Fibroblast of lung (primary cell): ENCODE results near the gene TWIST2. TPM values are rescaled to one million over a fixed set of nuclear protein-coding genes. Genes with fewer than 3 reads are reported as not detected.

Source experiments
- DNase-seq, 2 donors: peaks; one replicate each; pipeline versions ENCODE4 v3.0.0 to v3.0.0-alpha.2; 2010; ENCODE audit warnings: low read depth in 2 of 2
- H2AFZ ChIP-seq: 2 replicates; pipeline ENCODE4 v1.5.1; 2012; ENCODE audit warnings: low read length, control low read depth, inconsistent platforms
- H3K27ac ChIP-seq: 2 replicates; pipeline ENCODE4 v1.5.1; 2011; ENCODE audit warnings: low read length, control low read depth; ENCODE audit not compliant: insufficient read depth
- H3K27me3 ChIP-seq: 2 replicates; pipeline ENCODE4 v1.5.1; 2011; ENCODE audit warnings: mild to moderate bottlenecking, low read length; ENCODE audit not compliant: control insufficient read depth, insufficient read depth
- H3K36me3 ChIP-seq: 2 replicates; pipeline ENCODE4 v1.5.1; 2011; ENCODE audit warnings: low read length; ENCODE audit not compliant: control insufficient read depth, insufficient read depth
- H3K4me1 ChIP-seq: 2 replicates; pipeline ENCODE4 v1.5.1; 2011; ENCODE audit warnings: low read length; ENCODE audit not compliant: control insufficient read depth, insufficient read depth; ENCODE audit errors: extremely low read depth
- H3K4me2 ChIP-seq: 2 replicates; pipeline ENCODE4 v1.5.1; 2011; ENCODE audit warnings: low read length, control low read depth; ENCODE audit not compliant: insufficient read depth; ENCODE audit errors: extremely low read depth
- H3K4me3 ChIP-seq, 4 experiments: fragments of 200-600 bp in 1 of 4; sonication (generic) in 1 of 4; replicated peaks in 1 of 4; 2 replicates each; pipeline ENCODE4 v1.5.1; 2011 to 2016; ENCODE audit warnings: low read length in 4 of 4, low read depth in 3 of 4, mild to moderate bottlenecking in 3 of 4, control low read depth in 2 of 4, inconsistent platforms in 1 of 4, mixed read lengths in 1 of 4; ENCODE audit not compliant: insufficient read depth in 1 of 4; ENCODE audit errors: control extremely low read depth in 1 of 4
- H3K79me2 ChIP-seq: 2 replicates; pipeline ENCODE4 v1.5.1; 2012; ENCODE audit warnings: mild to moderate bottlenecking, low read length, inconsistent platforms; ENCODE audit not compliant: control insufficient read depth, insufficient read depth
- H3K9ac ChIP-seq: 2 replicates; pipeline ENCODE4 v1.5.1; 2011; ENCODE audit warnings: mild to moderate bottlenecking, low read length, control low read depth; ENCODE audit not compliant: insufficient read depth
- H3K9me3 ChIP-seq: 2 replicates; pipeline ENCODE4 v1.5.1; 2012; ENCODE audit warnings: low read depth, low read length; ENCODE audit not compliant: control insufficient read depth, insufficient read depth
- H4K20me1 ChIP-seq: 2 replicates; pipeline ENCODE4 v1.5.1; 2011; ENCODE audit warnings: low read length; ENCODE audit not compliant: control insufficient read depth, insufficient read depth; ENCODE audit errors: extremely low read depth
- EZH2 ChIP-seq: IDR thresholded peaks from 2 replicates; pipeline ENCODE4 v1.5.1; 2012; ENCODE audit warnings: low read length, control low read depth, mild to moderate bottlenecking; ENCODE audit errors: missing control alignments
- polyA plus RNA-seq, 2 donors: library from polyadenylated mRNA; depleted of rRNA in 1 of 2; stranded (reverse) in 1 of 2; unstranded in 1 of 2; fragments of >200 nt; gene quantifications; 2 replicates each; pipeline ENCODE4 v1.2.1, GENCODE V29; 2011 to 2012; ENCODE audit warnings: missing spikeins in 1 of 2
- total RNA-seq: library from RNA; depleted of rRNA; stranded (reverse); fragments of >200 nt; gene quantifications from 2 replicates; pipeline ENCODE4 v1.2.1, GENCODE V29; 2014
- TF ChIP-seq, protein P1 (sequence below), 2 donors: IDR thresholded peaks in 1 of 2; conservative IDR thresholded peaks in 1 of 2; 1 replicate in 1 of 2; 2 replicates in 1 of 2; pipeline ENCODE4 v1.5.1; 2011 to 2012; ENCODE audit warnings: low read length in 2 of 2, control low read depth in 1 of 2, inconsistent platforms in 1 of 2, low read depth in 1 of 2, mild to moderate bottlenecking in 1 of 2

TWIST2 gene
- total and polyA plus RNA-seq, 2 donors (not counting 1 experiment from before 2014, with no cell fraction given), result 85.2 to 118 TPM

DNA sequence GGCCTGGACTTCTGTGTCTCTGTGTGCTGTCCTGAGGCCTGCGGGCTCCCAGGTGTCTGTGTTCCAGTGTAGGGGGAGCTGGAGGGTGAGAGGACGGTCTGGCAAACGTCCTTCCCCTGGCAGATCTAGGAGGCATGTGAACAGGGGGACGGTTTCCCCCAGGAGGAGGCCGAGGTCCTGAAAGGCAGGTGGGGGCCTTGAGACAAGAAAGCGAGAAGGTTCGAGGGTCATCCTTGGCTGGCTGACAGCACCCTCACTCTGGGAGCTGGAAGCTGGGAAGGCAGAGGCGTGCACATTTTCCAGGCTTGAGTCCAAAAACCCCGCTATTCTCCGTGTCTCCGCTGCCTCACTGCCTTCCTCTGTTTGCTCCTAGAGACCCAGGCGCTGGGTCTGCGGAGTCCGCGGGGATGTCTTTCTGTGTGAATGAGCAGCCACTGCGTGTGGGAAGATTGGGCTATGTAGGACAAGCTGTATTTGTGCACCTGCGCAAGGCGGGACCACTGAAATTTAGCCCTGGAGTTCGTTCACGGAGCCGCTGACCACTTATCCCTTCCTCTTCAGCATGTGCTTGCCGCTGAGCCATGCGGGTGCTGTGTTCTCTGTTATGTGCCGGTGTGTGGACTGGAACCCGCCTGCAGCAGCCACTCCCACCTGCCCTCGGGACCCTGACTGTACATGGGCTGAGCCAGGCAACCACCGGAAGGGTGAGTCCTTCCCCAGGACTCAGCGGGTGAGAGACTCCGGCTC is 43.7 kb downstream of the TWIST2 start:
- H3K27me3 ChIP-seq, result no peaks in the 10 kb centered on the region
- no peak overlapping the region for H3K4me2 ChIP-seq
- no peak overlapping the region for H3K4me3 ChIP-seq
- H3K9me3 ChIP-seq, result no peaks in the 10 kb centered on the region
- H3K79me2 ChIP-seq, result peaks cover 78% of the 10 kb centered on the region
- no peak for TF ChIP-seq EZH2
- TF ChIP-seq, protein P1, sequence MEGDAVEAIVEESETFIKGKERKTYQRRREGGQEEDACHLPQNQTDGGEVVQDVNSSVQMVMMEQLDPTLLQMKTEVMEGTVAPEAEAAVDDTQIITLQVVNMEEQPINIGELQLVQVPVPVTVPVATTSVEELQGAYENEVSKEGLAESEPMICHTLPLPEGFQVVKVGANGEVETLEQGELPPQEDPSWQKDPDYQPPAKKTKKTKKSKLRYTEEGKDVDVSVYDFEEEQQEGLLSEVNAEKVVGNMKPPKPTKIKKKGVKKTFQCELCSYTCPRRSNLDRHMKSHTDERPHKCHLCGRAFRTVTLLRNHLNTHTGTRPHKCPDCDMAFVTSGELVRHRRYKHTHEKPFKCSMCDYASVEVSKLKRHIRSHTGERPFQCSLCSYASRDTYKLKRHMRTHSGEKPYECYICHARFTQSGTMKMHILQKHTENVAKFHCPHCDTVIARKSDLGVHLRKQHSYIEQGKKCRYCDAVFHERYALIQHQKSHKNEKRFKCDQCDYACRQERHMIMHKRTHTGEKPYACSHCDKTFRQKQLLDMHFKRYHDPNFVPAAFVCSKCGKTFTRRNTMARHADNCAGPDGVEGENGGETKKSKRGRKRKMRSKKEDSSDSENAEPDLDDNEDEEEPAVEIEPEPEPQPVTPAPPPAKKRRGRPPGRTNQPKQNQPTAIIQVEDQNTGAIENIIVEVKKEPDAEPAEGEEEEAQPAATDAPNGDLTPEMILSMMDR (conservative IDR thresholded peaks at IDR 0.05 in 1 of 2, IDR thresholded peaks at IDR 0.05 in 1 of 2; ENCODE audit: low read depth in 1 of 2, low read length in 2 of 2), result no peak
- H3K9ac ChIP-seq, result no peak overlapping the region
- peaks cover 14% of the 10 kb centered on the region for H3K36me3 ChIP-seq
- H3K27ac ChIP-seq, result no peak overlapping the region
- DNase-seq, result no peak
- no peaks in the 10 kb centered on the region for H4K20me1 ChIP-seq
- peaks cover 22% of the 10 kb centered on the region for H3K4me1 ChIP-seq
- no peak overlapping the region for H2AFZ ChIP-seq

DNA sequence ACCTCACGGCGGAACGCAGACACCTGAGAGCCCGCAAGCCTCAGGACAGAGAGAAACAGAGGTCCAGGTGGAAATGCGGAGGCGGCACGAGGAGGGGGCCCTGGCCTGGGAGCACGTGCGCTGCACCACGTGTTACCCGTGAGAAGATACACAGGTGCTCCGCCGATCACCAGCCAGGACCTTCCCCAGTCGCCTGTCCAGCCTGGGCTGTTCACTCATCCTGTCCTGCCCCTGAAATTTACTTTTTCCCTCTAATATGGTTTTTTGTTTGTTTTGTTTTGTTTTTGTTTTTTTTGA is 44.3 kb downstream of the TWIST2 start:
- no peak overlapping the region for H3K27ac ChIP-seq
- H4K20me1 ChIP-seq, result no peaks in the 10 kb centered on the region
- TF ChIP-seq, protein P1 (conservative IDR thresholded peaks at IDR 0.05 in 1 of 2, IDR thresholded peaks at IDR 0.05 in 1 of 2; ENCODE audit: low read depth in 1 of 2, low read length in 2 of 2), result no peak
- no peak for TF ChIP-seq EZH2
- no peak overlapping the region for H3K9ac ChIP-seq
- H3K4me3 ChIP-seq, result no peak overlapping the region
- H3K4me2 ChIP-seq, result no peak overlapping the region
- no peak overlapping the region for H2AFZ ChIP-seq
- DNase-seq, result no peak
- no peaks in the 10 kb centered on the region for H3K27me3 ChIP-seq
- H3K79me2 ChIP-seq, result peaks cover 77% of the 10 kb centered on the region
- peaks cover 10% of the 10 kb centered on the region for H3K36me3 ChIP-seq
- peaks cover 28% of the 10 kb centered on the region for H3K4me1 ChIP-seq
- H3K9me3 ChIP-seq, result no peaks in the 10 kb centered on the region

DNA sequence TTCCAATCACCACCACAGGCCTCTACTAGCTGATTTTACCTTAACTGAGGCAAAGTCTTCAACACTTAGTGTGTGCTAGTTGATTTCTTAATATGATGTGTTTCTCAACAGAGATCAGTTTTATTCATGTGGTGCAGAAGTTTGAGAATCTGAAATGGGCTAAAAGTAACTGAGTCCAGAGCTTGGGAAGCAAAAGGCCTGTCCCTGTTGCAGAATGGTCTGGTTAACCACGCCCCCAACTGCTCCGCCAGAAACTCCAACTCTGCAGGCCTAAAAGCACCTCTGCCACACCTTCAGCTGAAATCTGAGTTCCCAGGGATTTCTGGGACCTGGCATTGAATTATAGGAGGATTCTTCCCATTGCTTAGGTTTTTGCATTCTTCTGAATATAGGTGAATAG is 44.9 kb downstream of the TWIST2 start:
- Histone ChIP-seq H2AFZ (no peak overlapping the region), H3K4me1 (peaks cover 34% of the 10 kb centered on the region), H3K4me3 (no peak overlapping the region), H3K27ac (no peak overlapping the region), H3K36me3 (peaks cover 10% of the 10 kb centered on the region), H3K9ac (no peak overlapping the region), H3K4me2 (no peak overlapping the region), H3K79me2 (peaks cover 77% of the 10 kb centered on the region), H4K20me1 (no peaks in the 10 kb centered on the region), H3K27me3 (no peaks in the 10 kb centered on the region), H3K9me3 (no peaks in the 10 kb centered on the region)
- DNase-seq, result no peak
- no peak for TF ChIP-seq EZH2
- TF ChIP-seq, protein P1 (conservative IDR thresholded peaks at IDR 0.05 in 1 of 2, IDR thresholded peaks at IDR 0.05 in 1 of 2; ENCODE audit: low read depth in 1 of 2, low read length in 2 of 2), result no peak
